CD14-positive monocyte (primary cell): ENCODE measurements around the gene ZBTB7C. TPM values are rescaled to one million over a fixed set of nuclear protein-coding genes. Genes with fewer than 3 reads are reported as not detected.

Experiments used
- DNase-seq, 3 donors: peaks; one replicate each; pipeline ENCODE4 v3.0.0-alpha.2; 2011 to 2022
- H2AFZ ChIP-seq: 2 replicates; pipeline ENCODE4 v1.6.0; 2012; ENCODE audit warnings: mild to moderate bottlenecking, low read depth, low read length, inconsistent platforms; ENCODE audit not compliant: insufficient read depth, poor library complexity, severe bottlenecking
- H3K27ac ChIP-seq, 2 donors: 1 replicate in 1 of 2; 2 replicates in 1 of 2; pipeline ENCODE4 v1.5.1; 2012 to 2013; ENCODE audit warnings: low read length in 2 of 2, control low read depth in 1 of 2, inconsistent platforms in 1 of 2, low read depth in 1 of 2, mild to moderate bottlenecking in 1 of 2
- H3K27me3 ChIP-seq, 2 donors: one replicate each; pipeline versions ENCODE4 v1.6.0 to v1.6.1; 2011 to 2013; ENCODE audit warnings: low read length in 2 of 2; ENCODE audit not compliant: control insufficient read depth in 2 of 2, insufficient read depth in 2 of 2
- H3K36me3 ChIP-seq, 2 donors: replicated peaks in 1 of 2; 1 replicate in 1 of 2; 2 replicates in 1 of 2; pipeline versions ENCODE4 v1.5.1 to v1.6.1; 2012 to 2013; ENCODE audit warnings: low read length in 2 of 2, control low read depth in 1 of 2, inconsistent platforms in 1 of 2, mild to moderate bottlenecking in 1 of 2; ENCODE audit not compliant: insufficient read depth in 2 of 2, control insufficient read depth in 1 of 2
- H3K4me1 ChIP-seq, 2 donors: 1 replicate in 1 of 2; 2 replicates in 1 of 2; pipeline versions ENCODE4 v1.5.1 to v1.6.1; 2012 to 2013; ENCODE audit warnings: low read length in 2 of 2, control low read depth in 1 of 2, inconsistent platforms in 1 of 2, mild to moderate bottlenecking in 1 of 2, moderate library complexity in 1 of 2; ENCODE audit not compliant: insufficient read depth in 2 of 2, control insufficient read depth in 1 of 2
- H3K4me2 ChIP-seq: replicated peaks from 2 replicates; pipeline ENCODE3; 2012; ENCODE audit warnings: low read length, moderate library complexity, mild to moderate bottlenecking; ENCODE audit not compliant: poor library complexity, severe bottlenecking; ENCODE audit errors: extremely low read depth
- H3K4me3 ChIP-seq, 3 experiments: fragments of 200-600 bp in 1 of 3; sonication (generic) in 1 of 3; replicated peaks in 1 of 3; 1 replicate in 2 of 3; 2 replicates in 1 of 3; pipeline ENCODE4 v1.5.1; 2011 to 2013; ENCODE audit warnings: low read length in 3 of 3, mild to moderate bottlenecking in 3 of 3, control low read depth in 2 of 3, low read depth in 2 of 3, inconsistent platforms in 1 of 3, moderate library complexity in 1 of 3
- H3K79me2 ChIP-seq: 2 replicates; pipeline ENCODE4 v1.6.0; 2012; ENCODE audit warnings: mild to moderate bottlenecking, control low read depth, inconsistent platforms, low read length, moderate library complexity; ENCODE audit not compliant: insufficient read depth
- H3K9ac ChIP-seq: 2 replicates; pipeline ENCODE4 v1.6.0; 2017; ENCODE audit warnings: low read length, mild to moderate bottlenecking; ENCODE audit not compliant: insufficient read depth, poor library complexity, severe bottlenecking
- H3K9me3 ChIP-seq, 2 donors: replicated peaks in 1 of 2; 1 replicate in 1 of 2; 2 replicates in 1 of 2; pipeline versions ENCODE4 v1.5.1 to v1.6.1; 2012 to 2013; ENCODE audit warnings: low read length in 2 of 2, control low read depth in 1 of 2; ENCODE audit not compliant: control insufficient read depth in 1 of 2, insufficient read depth in 1 of 2
- H4K20me1 ChIP-seq: 2 replicates; pipeline ENCODE4 v1.6.0; 2012; ENCODE audit warnings: mild to moderate bottlenecking, low read length, control low read depth, moderate library complexity; ENCODE audit not compliant: insufficient read depth
- H3K27ac Mint-ChIP-seq, 7 donors: one replicate each; pipeline ENCODE4 v1.8.0; 2020; ENCODE audit warnings: mild to moderate bottlenecking in 7 of 7, mixed read lengths in 7 of 7, moderate library complexity in 6 of 7, inconsistent platforms in 2 of 7
- H3K27me3 Mint-ChIP-seq, 3 donors: one replicate each; pipeline ENCODE4 v1.8.0; 2021 to 2022; ENCODE audit warnings: low read depth in 3 of 3, mild to moderate bottlenecking in 3 of 3, mixed read lengths in 3 of 3, moderate library complexity in 3 of 3, inconsistent platforms in 1 of 3
- H3K36me3 Mint-ChIP-seq, 2 donors: one replicate each; pipeline ENCODE4 v1.8.0; 2020; ENCODE audit warnings: mixed read lengths in 2 of 2, inconsistent platforms in 1 of 2, mild to moderate bottlenecking in 1 of 2
- H3K4me1 Mint-ChIP-seq: one replicate; pipeline ENCODE4 v1.8.0; 2020; ENCODE audit warnings: mild to moderate bottlenecking, mixed read lengths
- H3K4me3 Mint-ChIP-seq, 2 donors: one replicate each; pipeline ENCODE4 v1.8.0; 2020; ENCODE audit warnings: mild to moderate bottlenecking in 2 of 2, mixed read lengths in 2 of 2, moderate library complexity in 1 of 2
- H3K9me3 Mint-ChIP-seq, 7 donors: one replicate each; pipeline ENCODE4 v1.8.0; 2020 to 2022; ENCODE audit warnings: mixed read lengths in 7 of 7, mild to moderate bottlenecking in 6 of 7, moderate library complexity in 6 of 7, inconsistent platforms in 2 of 7
- WGBS: methylation state at CpG from one replicate; pipeline ENCODE4 v1.1.5; 2013; ENCODE audit warnings: missing lambda C conversion rate; ENCODE audit not compliant: insufficient coverage; 5-methylcytosine and 5-hydroxymethylcytosine counted together
- intact Hi-C, 2 donors: fragments of 100-400 bp; cut with micrococcal nuclease; formaldehyde crosslinking; loops; one replicate each; pipeline versions ENCODE4 v1.15.0 to v1.15.1; 2023
- polyA plus RNA-seq, 3 donors: library from polyadenylated mRNA; depleted of rRNA in 1 of 3; unstranded in 2 of 3; stranded (reverse) in 1 of 3; fragments of 300-500 nt in 2 of 3; fragments of >200 nt in 1 of 3; fragmentation: Illumina TruSeq in 2 of 3; gene quantifications; 1 replicate in 2 of 3; 2 replicates in 1 of 3; pipeline ENCODE4 v1.2.3, GENCODE V29; 2012 to 2021
- TF ChIP-seq, protein P1 (sequence below): fragments of 200-600 bp; IDR thresholded peaks from one replicate; pipeline ENCODE4 v1.8.0; 2022; ENCODE audit warnings: antibody characterized with exemption, mild to moderate bottlenecking

The ZBTB7C gene
- polyA plus RNA-seq, 3 donors, result 0.03 to 0.09 TPM; not detected in 1

DNA sequence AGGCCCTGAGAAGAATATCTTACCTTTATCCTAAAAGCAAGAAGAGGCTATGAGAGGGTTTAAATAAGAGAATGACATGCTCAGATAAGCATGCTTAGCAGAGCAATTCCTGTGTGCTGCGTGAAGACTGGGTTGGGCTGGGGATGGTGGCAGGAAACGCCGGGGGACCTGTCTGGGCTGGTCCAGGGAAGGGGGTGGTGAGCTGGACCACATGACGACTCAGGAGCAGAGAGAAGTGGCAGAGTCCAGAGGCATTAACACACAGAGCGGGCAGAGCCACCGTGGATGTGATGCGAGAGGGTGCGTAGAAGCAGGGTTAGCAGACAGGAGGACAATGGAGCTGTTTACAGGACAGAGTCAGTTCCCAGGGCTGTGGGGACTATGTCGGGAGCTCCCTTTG lies 84.5 kb downstream of the ZBTB7C start:
- H3K4me1 Mint-ChIP-seq, result peaks cover 2% of the 10 kb centered on the region
- H3K79me2 ChIP-seq, result no peaks in the 10 kb centered on the region
- intact Hi-C loops, result no loop called here
- no peaks in the 10 kb centered on the region for H3K9me3 ChIP-seq
- no peaks in the 10 kb centered on the region for H4K20me1 ChIP-seq
- TF ChIP-seq, protein P1, sequence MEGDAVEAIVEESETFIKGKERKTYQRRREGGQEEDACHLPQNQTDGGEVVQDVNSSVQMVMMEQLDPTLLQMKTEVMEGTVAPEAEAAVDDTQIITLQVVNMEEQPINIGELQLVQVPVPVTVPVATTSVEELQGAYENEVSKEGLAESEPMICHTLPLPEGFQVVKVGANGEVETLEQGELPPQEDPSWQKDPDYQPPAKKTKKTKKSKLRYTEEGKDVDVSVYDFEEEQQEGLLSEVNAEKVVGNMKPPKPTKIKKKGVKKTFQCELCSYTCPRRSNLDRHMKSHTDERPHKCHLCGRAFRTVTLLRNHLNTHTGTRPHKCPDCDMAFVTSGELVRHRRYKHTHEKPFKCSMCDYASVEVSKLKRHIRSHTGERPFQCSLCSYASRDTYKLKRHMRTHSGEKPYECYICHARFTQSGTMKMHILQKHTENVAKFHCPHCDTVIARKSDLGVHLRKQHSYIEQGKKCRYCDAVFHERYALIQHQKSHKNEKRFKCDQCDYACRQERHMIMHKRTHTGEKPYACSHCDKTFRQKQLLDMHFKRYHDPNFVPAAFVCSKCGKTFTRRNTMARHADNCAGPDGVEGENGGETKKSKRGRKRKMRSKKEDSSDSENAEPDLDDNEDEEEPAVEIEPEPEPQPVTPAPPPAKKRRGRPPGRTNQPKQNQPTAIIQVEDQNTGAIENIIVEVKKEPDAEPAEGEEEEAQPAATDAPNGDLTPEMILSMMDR, result no peak
- no peaks in the 10 kb centered on the region for H3K4me1 ChIP-seq
- no peak overlapping the region for H3K9ac ChIP-seq
- H3K27me3 ChIP-seq, result no peaks in the 10 kb centered on the region
- H2AFZ ChIP-seq, result no peak overlapping the region
- no peak overlapping the region for H3K27ac ChIP-seq
- H3K36me3 Mint-ChIP-seq, result no peaks in the 10 kb centered on the region
- H3K4me2 ChIP-seq, result no peak overlapping the region
- H3K9me3 Mint-ChIP-seq, result no peaks in the 10 kb centered on the region
- DNase-seq, result no peak
- 87% methylated on average over 9 of the region's 9 CpGs for WGBS
- H3K36me3 ChIP-seq, result no peaks in the 10 kb centered on the region
- no peak overlapping the region for H3K4me3 ChIP-seq
- H3K27me3 Mint-ChIP-seq, result peaks cover 2 to 16% (median 11%) of the 10 kb centered on the region in 3 donors
- H3K27ac Mint-ChIP-seq, result no peak overlapping the region
- H3K4me3 Mint-ChIP-seq, result no peak overlapping the region

DNA sequence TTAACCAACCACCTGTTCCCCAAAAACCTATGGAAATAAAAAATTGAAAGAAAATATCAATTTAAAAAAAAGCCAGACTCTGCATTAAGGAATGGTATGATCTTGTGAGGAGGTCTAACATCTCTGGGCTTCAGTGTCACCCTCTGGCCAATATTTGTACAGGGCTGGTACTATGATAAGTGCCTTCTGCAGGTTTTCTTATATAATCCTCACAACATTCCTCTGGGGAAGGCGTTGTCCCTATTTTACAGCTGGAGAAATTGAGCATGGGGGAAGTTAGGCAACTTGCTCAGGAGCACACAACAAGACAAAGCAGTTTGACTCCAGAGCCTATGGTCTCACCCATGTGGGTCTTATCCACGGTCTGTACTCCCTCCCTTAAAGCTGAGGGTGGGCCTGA lies 86.0 kb downstream of the ZBTB7C start:
- intact Hi-C loops, result no loop called here
- Histone ChIP-seq H3K79me2 (no peaks in the 10 kb centered on the region), H2AFZ (no peak overlapping the region), H3K4me1 (no peaks in the 10 kb centered on the region), H4K20me1 (no peaks in the 10 kb centered on the region), H3K36me3 (no peaks in the 10 kb centered on the region), H3K4me2 (no peak overlapping the region), H3K9ac (no peak overlapping the region), H3K27ac (no peak overlapping the region), H3K4me3 (no peak overlapping the region), H3K27me3 (no peaks in the 10 kb centered on the region), H3K9me3 (no peaks in the 10 kb centered on the region)
- peaks cover 0 to 14% (median 11%) of the 10 kb centered on the region in 3 donors for H3K27me3 Mint-ChIP-seq
- peaks cover 0 to 1% (median 0%) of the 10 kb centered on the region in 7 donors for H3K9me3 Mint-ChIP-seq
- WGBS, result no CpG with 5 or more reads among the region's 2 CpGs
- no peaks in the 10 kb centered on the region for H3K36me3 Mint-ChIP-seq
- TF ChIP-seq, protein P1, result no peak
- H3K4me1 Mint-ChIP-seq, result peaks cover 2% of the 10 kb centered on the region
- H3K4me3 Mint-ChIP-seq, result no peak overlapping the region
- H3K27ac Mint-ChIP-seq, result no peak overlapping the region
- no peak for DNase-seq
